HG03280 (cell line): ENCODE results near the gene TBC1D16.

Experiments
- ATAC-seq: cut with Tn5 transposase; IDR thresholded peaks from one replicate; pipeline ENCODE4 v1.9.1; 2021; ENCODE audit warnings: mild to moderate bottlenecking, moderate library complexity; ENCODE audit not compliant: unreplicated experiment

TBC1D16 gene

GRCh38 chr17:79916991-79917901 lies 118.4 kb downstream of the TBC1D16 start:
- no peak for ATAC-seq

- no peak for ATAC-seq
These were observed 119.2 kb downstream of the TBC1D16 start for GRCh38 chr17:79916506-79916905.

- no peak for ATAC-seq
These were observed 119.7 kb downstream of the TBC1D16 start for GRCh38 chr17:79915850-79916430.

GRCh38 chr17:79914813-79915740 lies 120.6 kb downstream of the TBC1D16 start:
- ATAC-seq = no peak

- ATAC-seq = no peak
These were observed 121.5 kb downstream of the TBC1D16 start for GRCh38 chr17:79913896-79914812.

GRCh38 chr17:79913451-79913850 lies 122.2 kb downstream of the TBC1D16 start:
- no peak for ATAC-seq

GRCh38 chr17:79912552-79913330 lies 122.9 kb downstream of the TBC1D16 start:
- no peak for ATAC-seq

GRCh38 chr17:79911430-79912399 lies 124.0 kb downstream of the TBC1D16 start:
- no peak for ATAC-seq

GRCh38 chr17:79910985-79911361 lies 124.7 kb downstream of the TBC1D16 start:
- no peak for ATAC-seq

GRCh38 chr17:79909121-79909520 lies 126.6 kb downstream of the TBC1D16 start:
- ATAC-seq = no peak

- ATAC-seq = no peak
These were observed 127.8 kb downstream of the TBC1D16 start for GRCh38 chr17:79907850-79908249.

GRCh38 chr17:79907217-79907715 lies 128.4 kb downstream of the TBC1D16 start:
- ATAC-seq = no peak

GRCh38 chr17:79905832-79906231 lies 129.8 kb downstream of the TBC1D16 start:
- no peak for ATAC-seq

- ATAC-seq = no peak
These were observed 130.8 kb downstream of the TBC1D16 start for GRCh38 chr17:79904865-79905264.

GRCh38 chr17:79902146-79902791 lies 133.4 kb downstream of the TBC1D16 start:
- no peak for ATAC-seq

GRCh38 chr17:79901131-79901530 lies 134.5 kb downstream of the TBC1D16 start:
- no peak for ATAC-seq

- ATAC-seq = no peak
These were observed 136.1 kb downstream of the TBC1D16 start for GRCh38 chr17:79899584-79899983.
